ENCODE data around the gene TBC1D17.

Gene TBC1D17

DNA sequence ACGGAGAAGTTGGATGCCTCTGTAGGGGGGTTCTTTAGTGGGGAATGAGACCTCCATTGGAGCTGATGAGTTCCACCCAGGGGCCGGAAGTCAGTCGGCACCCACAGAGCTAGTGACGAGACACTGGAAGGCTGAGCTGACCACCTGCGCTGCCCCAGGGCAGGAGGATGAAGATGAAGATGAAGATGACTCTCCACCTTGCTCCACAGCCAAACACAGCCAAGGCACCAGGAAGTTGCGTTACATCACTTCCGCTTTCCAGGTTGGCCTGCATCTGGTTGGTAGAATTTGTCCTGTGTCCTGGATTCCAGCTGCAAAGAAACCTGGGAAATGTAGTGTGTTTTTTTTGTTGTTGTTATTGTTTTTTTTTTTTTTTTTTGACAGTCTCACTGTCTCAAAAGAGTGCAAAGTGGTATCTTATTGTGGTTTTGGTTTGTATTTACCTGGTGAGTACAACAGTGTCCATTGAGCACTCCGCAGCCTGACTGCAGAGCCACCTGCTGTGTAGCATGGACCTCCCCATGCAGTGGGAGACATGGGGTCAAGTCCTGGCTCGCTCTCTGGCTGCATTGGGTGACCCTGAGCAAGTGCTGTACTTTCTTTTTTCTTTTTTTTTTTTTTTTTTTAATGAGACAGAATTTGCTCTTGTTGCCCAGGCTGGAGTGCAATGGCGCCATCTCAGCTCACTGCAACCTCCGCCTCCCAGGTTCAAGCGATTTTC, 1.9 kb downstream of the TBC1D17 start:
- peak overlapping the region; percentile 99; the same call in 1 of the 2 replicates for H3K27ac ChIP-seq
- TF ChIP-seq ZFX (IDR thresholded peaks at IDR 0.05): no peak
- TF ChIP-seq, protein P1, sequence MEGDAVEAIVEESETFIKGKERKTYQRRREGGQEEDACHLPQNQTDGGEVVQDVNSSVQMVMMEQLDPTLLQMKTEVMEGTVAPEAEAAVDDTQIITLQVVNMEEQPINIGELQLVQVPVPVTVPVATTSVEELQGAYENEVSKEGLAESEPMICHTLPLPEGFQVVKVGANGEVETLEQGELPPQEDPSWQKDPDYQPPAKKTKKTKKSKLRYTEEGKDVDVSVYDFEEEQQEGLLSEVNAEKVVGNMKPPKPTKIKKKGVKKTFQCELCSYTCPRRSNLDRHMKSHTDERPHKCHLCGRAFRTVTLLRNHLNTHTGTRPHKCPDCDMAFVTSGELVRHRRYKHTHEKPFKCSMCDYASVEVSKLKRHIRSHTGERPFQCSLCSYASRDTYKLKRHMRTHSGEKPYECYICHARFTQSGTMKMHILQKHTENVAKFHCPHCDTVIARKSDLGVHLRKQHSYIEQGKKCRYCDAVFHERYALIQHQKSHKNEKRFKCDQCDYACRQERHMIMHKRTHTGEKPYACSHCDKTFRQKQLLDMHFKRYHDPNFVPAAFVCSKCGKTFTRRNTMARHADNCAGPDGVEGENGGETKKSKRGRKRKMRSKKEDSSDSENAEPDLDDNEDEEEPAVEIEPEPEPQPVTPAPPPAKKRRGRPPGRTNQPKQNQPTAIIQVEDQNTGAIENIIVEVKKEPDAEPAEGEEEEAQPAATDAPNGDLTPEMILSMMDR (conservative IDR thresholded peaks at IDR 0.05): no peak

DNA sequence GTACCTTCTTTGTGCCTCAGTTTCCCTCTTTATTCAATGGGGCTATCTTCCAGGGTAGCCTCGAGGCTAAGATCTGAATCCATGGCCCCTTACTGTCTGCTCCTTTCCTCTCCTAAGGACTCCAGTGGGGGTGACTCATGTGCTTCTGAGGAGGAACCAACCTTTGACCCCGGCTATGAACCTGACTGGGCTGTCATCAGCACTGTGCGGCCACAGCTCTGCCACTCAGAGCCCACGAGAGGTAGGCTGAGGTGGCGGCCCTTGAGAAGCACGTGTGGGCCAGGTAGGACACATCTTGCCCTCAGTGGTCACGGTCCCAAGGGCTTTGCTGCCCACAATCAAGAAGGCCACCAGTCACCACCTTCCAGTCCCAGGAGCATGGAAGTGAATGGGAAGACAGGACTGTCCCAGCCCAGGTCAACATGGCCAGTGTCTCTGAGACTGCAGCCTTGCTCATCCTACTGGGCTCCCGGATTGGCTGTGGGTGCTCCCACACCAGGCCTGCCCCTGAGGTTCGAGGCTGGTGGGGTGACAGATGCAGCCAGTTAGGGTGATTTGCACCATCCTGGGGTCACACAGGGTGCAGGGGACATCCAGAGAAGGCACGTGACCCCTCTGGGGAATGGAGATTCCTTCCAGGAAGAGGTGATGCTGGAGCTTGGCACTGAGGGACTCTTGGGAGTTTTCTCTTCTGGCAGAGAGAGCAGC, 2.8 kb downstream of the TBC1D17 start:
- H3K27ac ChIP-seq: no peak overlapping the region
- TF ChIP-seq, protein P1 (conservative IDR thresholded peaks at IDR 0.05): no peak
- TF ChIP-seq ZFX (IDR thresholded peaks at IDR 0.05): no peak

DNA sequence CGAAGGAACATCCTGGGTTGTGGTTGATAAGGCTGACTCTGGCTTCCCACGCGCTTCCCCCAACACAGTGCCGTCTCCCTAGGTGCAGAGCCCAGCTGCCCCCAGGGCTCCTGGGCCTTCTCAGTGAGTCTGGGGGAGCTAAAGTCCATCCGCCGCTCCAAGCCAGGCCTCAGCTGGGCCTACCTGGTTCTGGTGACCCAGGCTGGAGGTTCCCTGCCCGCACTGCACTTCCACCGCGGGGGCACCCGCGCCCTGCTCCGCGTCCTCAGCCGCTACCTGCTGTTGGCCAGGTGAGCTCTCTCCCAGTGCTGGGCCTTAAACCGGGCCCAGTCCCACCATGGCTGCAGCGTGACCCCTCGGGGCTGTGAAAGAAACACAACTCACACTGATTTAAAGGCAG, 3.7 kb downstream of the TBC1D17 start:
- no peak overlapping the region for H3K27ac ChIP-seq
- TF ChIP-seq, protein P1 (conservative IDR thresholded peaks at IDR 0.05): no peak
- no peak for TF ChIP-seq ZFX (IDR thresholded peaks at IDR 0.05)

DNA sequence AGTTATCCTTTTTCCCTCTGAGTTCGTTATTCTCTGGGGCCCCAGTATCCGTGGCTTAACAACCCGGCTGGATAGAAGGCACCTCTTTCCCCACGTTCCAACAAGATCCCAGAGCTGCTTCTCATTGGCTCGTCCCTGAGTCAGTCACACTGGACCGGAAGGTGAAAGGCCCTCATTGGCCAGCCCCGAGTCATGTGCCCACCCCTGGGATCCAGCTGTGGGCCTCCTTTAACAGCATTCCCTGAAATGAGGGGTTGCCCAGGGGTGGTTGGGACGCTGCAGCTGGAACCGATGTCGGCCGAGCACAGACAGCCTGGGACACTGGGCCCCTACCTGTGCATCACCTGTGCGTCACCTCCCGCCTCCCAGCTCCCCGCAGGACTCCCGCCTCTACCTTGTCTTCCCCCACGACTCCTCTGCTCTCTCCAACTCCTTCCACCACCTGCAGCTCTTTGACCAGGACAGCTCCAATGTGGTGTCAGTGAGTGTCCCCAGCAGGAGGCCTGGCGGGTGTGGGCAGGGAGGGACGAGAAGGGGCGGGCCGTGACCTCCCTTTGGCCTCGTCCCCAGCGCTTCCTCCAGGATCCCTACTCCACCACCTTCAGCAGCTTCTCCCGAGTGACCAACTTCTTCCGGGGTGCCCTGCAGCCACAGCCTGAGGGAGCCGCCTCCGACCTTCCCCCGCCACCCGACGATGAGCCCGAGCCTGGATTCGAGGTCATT, 4.3 kb downstream of the TBC1D17 start:
- H3K27ac ChIP-seq: no peak overlapping the region
- TF ChIP-seq, protein P1 (conservative IDR thresholded peaks at IDR 0.05): no peak
- no peak for TF ChIP-seq ZFX (IDR thresholded peaks at IDR 0.05)

DNA sequence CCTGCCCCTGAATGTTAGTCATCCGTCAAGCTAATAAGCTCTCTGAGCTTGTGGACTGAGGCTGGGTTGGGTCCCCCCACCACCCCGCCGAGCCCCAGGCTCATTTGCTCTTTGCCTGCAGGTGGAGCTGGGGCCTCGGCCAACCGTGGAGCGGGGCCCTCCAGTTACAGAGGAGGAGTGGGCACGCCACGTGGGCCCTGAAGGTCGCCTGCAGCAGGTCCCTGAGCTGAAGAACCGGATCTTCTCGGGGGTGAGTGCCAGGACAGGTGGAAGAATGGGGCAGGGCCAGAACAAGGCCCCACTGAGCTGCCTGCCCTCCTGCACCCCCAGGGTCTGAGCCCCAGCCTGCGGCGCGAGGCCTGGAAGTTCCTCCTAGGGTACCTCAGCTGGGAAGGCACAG, 5.1 kb downstream of the TBC1D17 start:
- TF ChIP-seq ZFX (IDR thresholded peaks at IDR 0.05): no peak
- TF ChIP-seq, protein P1 (conservative IDR thresholded peaks at IDR 0.05): no peak
- H3K27ac ChIP-seq: no peak overlapping the region

DNA sequence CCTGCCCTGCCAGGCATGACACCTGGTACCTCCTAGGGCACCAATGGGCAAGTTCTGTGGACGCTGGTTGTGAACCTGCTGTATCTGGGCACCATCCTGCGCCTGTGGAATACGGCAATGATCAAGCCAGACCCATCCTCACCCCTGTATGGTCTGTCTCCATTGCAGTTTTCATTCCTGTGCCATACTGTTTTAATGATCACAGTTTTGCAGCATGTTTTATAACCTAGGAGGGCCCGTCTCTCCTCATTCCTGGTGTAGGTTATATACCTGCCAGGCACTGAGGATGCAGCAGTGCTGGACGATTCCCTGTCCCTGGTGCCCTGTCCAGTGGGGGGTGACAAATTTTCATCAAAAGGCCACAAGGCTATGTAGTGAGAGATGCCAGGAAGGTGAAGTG, 5.6 kb downstream of the TBC1D17 start:
- TF ChIP-seq, protein P1 (conservative IDR thresholded peaks at IDR 0.05): no peak
- no peak for TF ChIP-seq ZFX (IDR thresholded peaks at IDR 0.05)
- no peak overlapping the region for H3K27ac ChIP-seq

DNA sequence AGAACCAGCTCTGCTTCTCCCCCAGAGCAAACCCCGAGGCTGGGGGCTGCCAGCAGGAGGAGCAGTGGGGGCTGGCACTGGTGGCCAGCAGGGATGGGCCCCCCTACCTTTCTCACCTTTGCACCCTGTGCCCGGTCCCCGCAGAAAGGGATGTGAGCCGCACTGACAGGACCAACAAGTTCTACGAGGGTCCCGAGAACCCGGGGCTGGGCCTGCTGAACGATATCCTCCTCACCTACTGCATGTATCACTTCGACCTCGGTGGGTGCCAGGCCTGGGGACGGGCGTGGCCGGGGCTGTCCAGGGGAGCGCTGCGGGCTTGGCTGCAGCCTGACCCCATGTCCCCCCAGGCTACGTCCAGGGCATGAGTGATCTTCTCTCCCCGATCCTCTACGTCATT, 6.6 kb downstream of the TBC1D17 start:
- no peak overlapping the region for H3K27ac ChIP-seq
- no peak for TF ChIP-seq ZFX (IDR thresholded peaks at IDR 0.05)
- TF ChIP-seq, protein P1 (conservative IDR thresholded peaks at IDR 0.05): no peak

Measured in C4-2B (cell line).